Keratinocyte (primary cell): Measurements from ENCODE around the gene LHFPL6. TPM values are rescaled to one million over a fixed set of nuclear protein-coding genes. Genes with fewer than 3 reads are reported as not detected.

ENCODE experiments used
- DNase-seq: peaks from one replicate; pipeline ENCODE4 v3.0.0-alpha.2; 2011; ENCODE audit warnings: low read depth, missing footprints, low spot score
- FAIRE-seq: peaks from 2 replicates; lab custom pipeline; 2011; peaks lifted over from hg19 to GRCh38; lab: Jason Lieb, UNC
- H2AFZ ChIP-seq: 2 replicates; pipeline ENCODE4 v1.6.0; 2012; ENCODE audit warnings: low read length, control low read depth, inconsistent platforms; ENCODE audit not compliant: control insufficient read depth
- H3K27ac ChIP-seq: 2 replicates; pipeline ENCODE4 v1.5.1; 2011; ENCODE audit warnings: low read length; ENCODE audit not compliant: control insufficient read depth, insufficient read depth
- H3K27me3 ChIP-seq: 3 replicates; pipeline ENCODE4 v1.6.0; 2011; ENCODE audit warnings: low read length; ENCODE audit not compliant: control insufficient read depth, insufficient read depth; ENCODE audit errors: extremely low read depth
- H3K36me3 ChIP-seq, 2 experiments: 2 replicates in 1 of 2; 3 replicates in 1 of 2; pipeline ENCODE4 v1.5.1; 2011; ENCODE audit warnings: low read length in 2 of 2, mild to moderate bottlenecking in 1 of 2; ENCODE audit not compliant: control insufficient read depth in 2 of 2, insufficient read depth in 2 of 2; ENCODE audit errors: extremely low read depth in 1 of 2
- H3K4me1 ChIP-seq: 3 replicates; pipeline ENCODE4 v1.5.1; 2011; ENCODE audit warnings: low read length; ENCODE audit not compliant: control insufficient read depth, insufficient read depth; ENCODE audit errors: extremely low read depth
- H3K4me2 ChIP-seq: 3 replicates; pipeline ENCODE4 v1.6.0; 2011; ENCODE audit warnings: low read depth, low read length; ENCODE audit not compliant: control insufficient read depth, insufficient read depth; ENCODE audit errors: extremely low read depth
- H3K4me3 ChIP-seq, 3 experiments: fragments of 200-600 bp in 1 of 3; sonication (generic) in 1 of 3; 2 replicates in 2 of 3; 3 replicates in 1 of 3; pipeline ENCODE4 v1.5.1; 2011 to 2016; ENCODE audit warnings: low read length in 3 of 3, mild to moderate bottlenecking in 3 of 3, control low read depth in 2 of 3, inconsistent platforms in 1 of 3, low read depth in 1 of 3, mixed read lengths in 1 of 3, mixed run types in 1 of 3, moderate library complexity in 1 of 3; ENCODE audit not compliant: control insufficient read depth in 2 of 3, insufficient read depth in 2 of 3; ENCODE audit errors: extremely low read depth in 1 of 3
- H3K79me2 ChIP-seq: 2 replicates; pipeline ENCODE4 v1.6.0; 2012; ENCODE audit warnings: low read length; ENCODE audit not compliant: control insufficient read depth, insufficient read depth
- H3K9ac ChIP-seq: 3 replicates; pipeline ENCODE4 v1.6.0; 2011; ENCODE audit warnings: low read length; ENCODE audit not compliant: control insufficient read depth, insufficient read depth; ENCODE audit errors: extremely low read depth
- H3K9me1 ChIP-seq: 3 replicates; pipeline ENCODE4 v1.6.0; 2011; ENCODE audit warnings: low read length; ENCODE audit not compliant: control insufficient read depth, insufficient read depth; ENCODE audit errors: extremely low read depth
- H3K9me3 ChIP-seq: 2 replicates; pipeline ENCODE4 v1.5.1; 2012; ENCODE audit warnings: low read depth, low read length; ENCODE audit not compliant: control insufficient read depth
- H4K20me1 ChIP-seq: 3 replicates; pipeline ENCODE4 v1.6.0; 2011; ENCODE audit warnings: low read length; ENCODE audit not compliant: control insufficient read depth, insufficient read depth; ENCODE audit errors: extremely low read depth
- EZH2 ChIP-seq: IDR thresholded peaks from one replicate; pipeline ENCODE4 v1.6.1; 2012; ENCODE audit warnings: inconsistent platforms, mild to moderate bottlenecking, low read length, moderate library complexity
- dilution Hi-C: fragments of 300-500 bp; cut with MboI; formaldehyde crosslinking; loops from one replicate; pipeline ENCODE4 v1.7.0; 2020; ENCODE audit warnings: low sequenced_read_pairs; ENCODE audit not compliant: extremely low pct_ligation_motif_present
- polyA plus RNA-seq, 5 experiments: library from polyadenylated mRNA; depleted of rRNA in 3 of 5; stranded (reverse) in 3 of 5; stranded (forward) in 1 of 5; unstranded in 1 of 5; fragments of >200 nt; gene quantifications; 1 replicate in 1 of 5; 2 replicates in 3 of 5; 3 replicates in 1 of 5; pipeline versions ENCODE4 v1.2.1 to v1.2.3, GENCODE V29; 2011 to 2012; ENCODE audit warnings: missing spikeins in 2 of 5, low read depth in 1 of 5, low replicate concordance in 1 of 5
- TF ChIP-seq, protein P1 (sequence below), 3 experiments: IDR thresholded peaks in 1 of 3; conservative IDR thresholded peaks in 1 of 3; optimal IDR thresholded peaks in 1 of 3; 2 replicates in 2 of 3; 3 replicates in 1 of 3; pipeline versions ENCODE3 to v1.5.1; 2011; ENCODE audit warnings: low read length in 3 of 3, mild to moderate bottlenecking in 3 of 3, moderate library complexity in 2 of 3, control low read depth in 1 of 3, inconsistent platforms in 1 of 3; ENCODE audit not compliant: insufficient read depth in 2 of 3; ENCODE audit errors: extremely low read depth in 1 of 3

The LHFPL6 gene
- polyA plus RNA-seq, 1 donor (not counting 4 experiments of a cell fraction or from before 2014, with no cell fraction given): 15.8 TPM

- H2AFZ ChIP-seq: no peak overlapping the region
- no peak overlapping the region for H3K4me2 ChIP-seq
- no peak for TF ChIP-seq EZH2
- TF ChIP-seq, protein P1, sequence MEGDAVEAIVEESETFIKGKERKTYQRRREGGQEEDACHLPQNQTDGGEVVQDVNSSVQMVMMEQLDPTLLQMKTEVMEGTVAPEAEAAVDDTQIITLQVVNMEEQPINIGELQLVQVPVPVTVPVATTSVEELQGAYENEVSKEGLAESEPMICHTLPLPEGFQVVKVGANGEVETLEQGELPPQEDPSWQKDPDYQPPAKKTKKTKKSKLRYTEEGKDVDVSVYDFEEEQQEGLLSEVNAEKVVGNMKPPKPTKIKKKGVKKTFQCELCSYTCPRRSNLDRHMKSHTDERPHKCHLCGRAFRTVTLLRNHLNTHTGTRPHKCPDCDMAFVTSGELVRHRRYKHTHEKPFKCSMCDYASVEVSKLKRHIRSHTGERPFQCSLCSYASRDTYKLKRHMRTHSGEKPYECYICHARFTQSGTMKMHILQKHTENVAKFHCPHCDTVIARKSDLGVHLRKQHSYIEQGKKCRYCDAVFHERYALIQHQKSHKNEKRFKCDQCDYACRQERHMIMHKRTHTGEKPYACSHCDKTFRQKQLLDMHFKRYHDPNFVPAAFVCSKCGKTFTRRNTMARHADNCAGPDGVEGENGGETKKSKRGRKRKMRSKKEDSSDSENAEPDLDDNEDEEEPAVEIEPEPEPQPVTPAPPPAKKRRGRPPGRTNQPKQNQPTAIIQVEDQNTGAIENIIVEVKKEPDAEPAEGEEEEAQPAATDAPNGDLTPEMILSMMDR (optimal IDR thresholded peaks at IDR 0.05 in 1 of 3, IDR thresholded peaks at IDR 0.05 in 1 of 3, conservative IDR thresholded peaks at IDR 0.05 in 1 of 3; ENCODE audit: extremely low read depth in 1 of 3, insufficient read depth in 2 of 3, low read length in 3 of 3): no peak
- dilution Hi-C loops: no loop called here
- DNase-seq: no peak
- H3K4me1 ChIP-seq: no peaks in the 10 kb centered on the region
- FAIRE-seq: no peak
- H3K9me3 ChIP-seq: no peaks in the 10 kb centered on the region
- H3K4me3 ChIP-seq: no peak overlapping the region
- no peaks in the 10 kb centered on the region for H3K9me1 ChIP-seq
- H3K9ac ChIP-seq: no peak overlapping the region
- H3K27ac ChIP-seq: no peak overlapping the region
- peaks cover 3% of the 10 kb centered on the region for H3K79me2 ChIP-seq
- H4K20me1 ChIP-seq: no peaks in the 10 kb centered on the region
- H3K27me3 ChIP-seq: no peaks in the 10 kb centered on the region
- H3K36me3 ChIP-seq: no peaks in the 10 kb centered on the region
Observed at GRCh38 chr13:39586151-39586550, 16.8 kb downstream of the LHFPL6 start.

- no peak for FAIRE-seq
- H4K20me1 ChIP-seq: no peaks in the 10 kb centered on the region
- peaks cover 2% of the 10 kb centered on the region for H3K79me2 ChIP-seq
- no peak overlapping the region for H3K4me2 ChIP-seq
- H3K9ac ChIP-seq: no peak overlapping the region
- H3K4me1 ChIP-seq: no peaks in the 10 kb centered on the region
- dilution Hi-C loops: no loop called here
- H3K9me1 ChIP-seq: no peaks in the 10 kb centered on the region
- H3K36me3 ChIP-seq: no peaks in the 10 kb centered on the region
- H3K4me3 ChIP-seq: no peak overlapping the region
- H3K27ac ChIP-seq: no peak overlapping the region
- TF ChIP-seq EZH2: no peak
- DNase-seq: no peak
- no peak overlapping the region for H2AFZ ChIP-seq
- H3K27me3 ChIP-seq: no peaks in the 10 kb centered on the region
- H3K9me3 ChIP-seq: no peaks in the 10 kb centered on the region
Observed at GRCh38 chr13:39585219-39585618, 17.8 kb downstream of the LHFPL6 start.
